ENCODE results near the gene PBX2.

GRCh38 chr6:32168807-32169591, 21.0 kb downstream of the PBX2 start:
- TF ChIP-seq CTCF (IDR thresholded peaks at IDR 0.05 in 8 of 11, conservative IDR thresholded peaks at IDR 0.05 in 3 of 11) (no peak), POLR2A (IDR thresholded peaks at IDR 0.05) (no peak), POLR2AphosphoS5 (IDR thresholded peaks at IDR 0.05) (peak in 1 of 3 donors; percentile 43)

Data from spleen (tissue), 7 donors.